ENCODE measurements around the gene RGP1.

The RGP1 gene

DNA sequence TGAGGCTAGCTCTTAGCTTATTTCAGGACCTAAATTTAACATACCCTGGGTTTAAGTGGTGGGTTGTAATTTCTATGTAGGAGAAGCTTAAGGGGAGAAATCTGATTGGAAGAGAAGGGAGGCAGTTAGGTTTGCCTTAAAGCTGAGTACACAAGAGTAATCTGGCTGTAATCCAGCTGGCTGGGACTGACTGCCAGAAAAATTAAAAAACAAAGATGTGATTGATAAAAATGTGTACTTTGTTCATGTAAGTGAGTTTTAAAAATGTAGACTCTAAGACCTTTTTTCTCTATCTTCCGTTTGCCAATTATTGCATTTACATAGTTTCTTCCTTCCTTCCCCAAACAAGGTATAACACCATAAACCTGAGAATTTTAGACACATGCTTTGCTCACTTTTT lies 22.4 kb downstream of the RGP1 start:
- H3K4me2 ChIP-seq (ENCODE audit: low read depth, low read length, poor library complexity, severe bottlenecking), result no peak overlapping the region
- no peak for TF ChIP-seq EZH2phosphoT487 (IDR thresholded peaks at IDR 0.05; ENCODE audit: borderline replicate concordance)
- TF ChIP-seq, protein P1, sequence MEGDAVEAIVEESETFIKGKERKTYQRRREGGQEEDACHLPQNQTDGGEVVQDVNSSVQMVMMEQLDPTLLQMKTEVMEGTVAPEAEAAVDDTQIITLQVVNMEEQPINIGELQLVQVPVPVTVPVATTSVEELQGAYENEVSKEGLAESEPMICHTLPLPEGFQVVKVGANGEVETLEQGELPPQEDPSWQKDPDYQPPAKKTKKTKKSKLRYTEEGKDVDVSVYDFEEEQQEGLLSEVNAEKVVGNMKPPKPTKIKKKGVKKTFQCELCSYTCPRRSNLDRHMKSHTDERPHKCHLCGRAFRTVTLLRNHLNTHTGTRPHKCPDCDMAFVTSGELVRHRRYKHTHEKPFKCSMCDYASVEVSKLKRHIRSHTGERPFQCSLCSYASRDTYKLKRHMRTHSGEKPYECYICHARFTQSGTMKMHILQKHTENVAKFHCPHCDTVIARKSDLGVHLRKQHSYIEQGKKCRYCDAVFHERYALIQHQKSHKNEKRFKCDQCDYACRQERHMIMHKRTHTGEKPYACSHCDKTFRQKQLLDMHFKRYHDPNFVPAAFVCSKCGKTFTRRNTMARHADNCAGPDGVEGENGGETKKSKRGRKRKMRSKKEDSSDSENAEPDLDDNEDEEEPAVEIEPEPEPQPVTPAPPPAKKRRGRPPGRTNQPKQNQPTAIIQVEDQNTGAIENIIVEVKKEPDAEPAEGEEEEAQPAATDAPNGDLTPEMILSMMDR (conservative IDR thresholded peaks at IDR 0.05; ENCODE audit: low read length), result no peak
- H2AFZ ChIP-seq (ENCODE audit: low read length), result no peak overlapping the region

DNA sequence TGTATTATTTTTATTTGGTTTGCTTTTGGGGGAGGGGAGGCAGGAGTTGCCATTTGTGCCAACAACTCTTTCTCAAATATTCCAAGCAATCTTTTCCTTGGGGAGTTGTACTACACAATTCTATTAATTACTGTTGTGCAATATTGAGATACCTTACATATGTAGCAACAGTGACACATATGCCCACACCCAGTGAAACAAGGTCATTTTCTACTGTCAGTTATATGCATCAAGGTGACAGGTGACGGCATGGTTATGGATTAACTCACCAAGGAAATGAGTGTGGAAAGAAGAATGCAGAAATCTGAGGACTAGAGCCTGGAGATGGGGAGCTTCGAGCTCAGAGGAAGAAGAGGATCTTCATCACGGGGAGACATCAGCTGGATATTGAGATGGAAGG lies 22.9 kb downstream of the RGP1 start:
- Histone ChIP-seq H3K27me3 (ENCODE audit: insufficient read depth, low read length, poor library complexity, severe bottlenecking) (no peaks in the 10 kb centered on the region), H3K79me2 (ENCODE audit: insufficient read depth, low read length) (peaks cover 31% of the 10 kb centered on the region), H3K9me3 (ENCODE audit: insufficient read depth, low read depth, low read length) (no peaks in the 10 kb centered on the region), H3K9ac (ENCODE audit: low read depth, low read length, poor library complexity, severe bottlenecking) (no peak overlapping the region), H3K4me1 (ENCODE audit: insufficient read depth, low read length, poor library complexity, severe bottlenecking) (no peaks in the 10 kb centered on the region), H3K4me3 (ENCODE audit: low read length, poor library complexity, severe bottlenecking) (no peak overlapping the region), H3K4me2 (ENCODE audit: low read depth, low read length, poor library complexity, severe bottlenecking) (no peak overlapping the region), H3K9me2 (replicated peaks; ENCODE audit: low read depth, low read length) (no peaks in the 10 kb centered on the region), H3K36me3 (ENCODE audit: insufficient read depth, low read length) (no peaks in the 10 kb centered on the region), H4K20me1 (ENCODE audit: insufficient read depth, low read length, poor library complexity, severe bottlenecking) (peaks cover 4% of the 10 kb centered on the region), H3F3A (ENCODE audit: low read depth) (no peaks in the 10 kb centered on the region), H2AFZ (ENCODE audit: low read length) (no peak overlapping the region)
- no peak for TF ChIP-seq EZH2phosphoT487 (IDR thresholded peaks at IDR 0.05; ENCODE audit: borderline replicate concordance)
- TF ChIP-seq, protein P1 (conservative IDR thresholded peaks at IDR 0.05; ENCODE audit: low read length), result no peak

More for the DNA sequence above, 22.4 kb downstream of the RGP1 start:
- Histone ChIP-seq H3K79me2 (ENCODE audit: insufficient read depth, low read length) (peaks cover 31% of the 10 kb centered on the region), H3K27me3 (ENCODE audit: insufficient read depth, low read length, poor library complexity, severe bottlenecking) (no peaks in the 10 kb centered on the region), H3K9me2 (replicated peaks; ENCODE audit: low read depth, low read length) (no peaks in the 10 kb centered on the region), H4K20me1 (ENCODE audit: insufficient read depth, low read length, poor library complexity, severe bottlenecking) (peaks cover 8% of the 10 kb centered on the region), H3K4me1 (ENCODE audit: insufficient read depth, low read length, poor library complexity, severe bottlenecking) (no peaks in the 10 kb centered on the region), H3K4me3 (ENCODE audit: low read length, poor library complexity, severe bottlenecking) (no peak overlapping the region), H3F3A (ENCODE audit: low read depth) (no peaks in the 10 kb centered on the region), H3K9me3 (ENCODE audit: insufficient read depth, low read depth, low read length) (no peaks in the 10 kb centered on the region), H3K36me3 (ENCODE audit: insufficient read depth, low read length) (no peaks in the 10 kb centered on the region), H3K9ac (ENCODE audit: low read depth, low read length, poor library complexity, severe bottlenecking) (no peak overlapping the region)

DNA sequence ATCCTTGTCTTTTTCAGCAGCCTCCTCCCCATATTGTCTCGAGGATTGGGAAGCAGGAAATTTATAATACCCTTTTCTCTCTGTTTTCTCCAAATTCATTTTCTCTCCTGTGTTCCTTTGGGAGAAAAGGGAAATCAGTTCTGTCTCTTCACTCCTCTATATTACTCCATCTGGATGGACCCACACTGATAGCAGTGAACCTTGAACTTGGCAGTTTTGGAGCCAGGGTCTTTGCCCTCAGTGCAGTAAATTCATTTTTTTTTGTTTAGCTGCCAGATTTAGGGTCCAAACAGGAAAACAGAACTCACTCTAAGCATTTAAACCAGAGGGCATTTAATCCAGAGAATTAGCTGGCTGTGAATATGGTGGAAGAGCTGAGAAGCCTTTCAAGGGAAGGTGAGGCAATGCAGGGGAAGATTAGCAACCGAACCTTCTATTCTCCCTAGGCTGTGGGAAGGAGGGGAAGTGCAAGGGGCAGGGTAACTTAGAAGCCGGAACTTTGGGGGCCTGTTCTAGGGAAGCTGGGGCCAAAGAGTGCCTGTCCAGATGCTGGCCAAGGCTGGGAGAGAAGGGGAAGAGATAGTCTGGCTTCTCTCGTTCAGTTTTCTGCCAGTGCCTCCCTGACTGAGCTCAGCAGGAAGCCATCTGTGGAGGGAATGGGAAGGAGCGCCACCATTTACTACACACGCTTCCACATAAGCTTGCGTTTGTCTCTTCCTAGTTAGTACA lies 26.0 kb downstream of the RGP1 start:
- H2AFZ ChIP-seq (ENCODE audit: low read length), result no peak overlapping the region
- H3K4me3 ChIP-seq (ENCODE audit: low read length, poor library complexity, severe bottlenecking), result no peak overlapping the region
- H4K20me1 ChIP-seq (ENCODE audit: insufficient read depth, low read length, poor library complexity, severe bottlenecking), result no peaks in the 10 kb centered on the region
- H3K4me2 ChIP-seq (ENCODE audit: low read depth, low read length, poor library complexity, severe bottlenecking), result no peak overlapping the region
- H3K9me2 ChIP-seq (replicated peaks; ENCODE audit: low read depth, low read length), result no peaks in the 10 kb centered on the region
- no peak for TF ChIP-seq EZH2phosphoT487 (IDR thresholded peaks at IDR 0.05; ENCODE audit: borderline replicate concordance)
- TF ChIP-seq, protein P1 (conservative IDR thresholded peaks at IDR 0.05; ENCODE audit: low read length), result no peak
- H3K9ac ChIP-seq (ENCODE audit: low read depth, low read length, poor library complexity, severe bottlenecking), result no peak overlapping the region
- peaks cover 13% of the 10 kb centered on the region for H3K79me2 ChIP-seq (ENCODE audit: insufficient read depth, low read length)
- no peaks in the 10 kb centered on the region for H3K9me3 ChIP-seq (ENCODE audit: insufficient read depth, low read depth, low read length)
- no peaks in the 10 kb centered on the region for H3K4me1 ChIP-seq (ENCODE audit: insufficient read depth, low read length, poor library complexity, severe bottlenecking)
- no peaks in the 10 kb centered on the region for H3K27me3 ChIP-seq (ENCODE audit: insufficient read depth, low read length, poor library complexity, severe bottlenecking)
- no peaks in the 10 kb centered on the region for H3K36me3 ChIP-seq (ENCODE audit: insufficient read depth, low read length)
- H3F3A ChIP-seq (ENCODE audit: low read depth), result no peaks in the 10 kb centered on the region
